IPS-18a (cell line): Measurements from ENCODE around the gene FTO.

ENCODE experiments used
- H3K27ac ChIP-seq: one replicate; pipeline ENCODE4 v1.5.1; 2013; ENCODE audit warnings: low read length
- H3K27me3 ChIP-seq: one replicate; pipeline ENCODE4 v1.6.1; 2013; ENCODE audit warnings: mild to moderate bottlenecking, low read length; ENCODE audit not compliant: control insufficient read depth, insufficient read depth
- H3K36me3 ChIP-seq: one replicate; pipeline ENCODE4 v1.6.1; 2013; ENCODE audit warnings: low read depth, low read length; ENCODE audit not compliant: control insufficient read depth
- H3K4me1 ChIP-seq: one replicate; pipeline ENCODE4 v1.6.1; 2013; ENCODE audit warnings: low read depth, low read length; ENCODE audit not compliant: control insufficient read depth
- H3K4me3 ChIP-seq: one replicate; pipeline ENCODE4 v1.5.1; 2013; ENCODE audit warnings: low read length
- H3K9ac ChIP-seq: one replicate; pipeline ENCODE4 v1.6.1; 2013; ENCODE audit warnings: mild to moderate bottlenecking, low read length, moderate library complexity
- H3K9me3 ChIP-seq: one replicate; pipeline ENCODE4 v1.6.1; 2013; ENCODE audit warnings: low read depth, low read length; ENCODE audit not compliant: control insufficient read depth

FTO gene

GRCh38 chr16:54153240-54153934, 449.4 kb downstream of the FTO start:
- Histone ChIP-seq H3K27me3 (no peaks in the 10 kb centered on the region), H3K4me3 (no peak overlapping the region), H3K27ac (no peak overlapping the region), H3K36me3 (no peaks in the 10 kb centered on the region), H3K9me3 (no peaks in the 10 kb centered on the region), H3K4me1 (peaks cover 6% of the 10 kb centered on the region), H3K9ac (no peak overlapping the region)

- Histone ChIP-seq H3K27ac (no peak overlapping the region), H3K4me3 (no peak overlapping the region), H3K9me3 (no peaks in the 10 kb centered on the region), H3K9ac (no peak overlapping the region), H3K36me3 (no peaks in the 10 kb centered on the region), H3K27me3 (no peaks in the 10 kb centered on the region), H3K4me1 (peaks cover 6% of the 10 kb centered on the region)
Observed at GRCh38 chr16:54156349-54156748, 452.4 kb downstream of the FTO start.

GRCh38 chr16:54158986-54159385, 455.0 kb downstream of the FTO start:
- Histone ChIP-seq H3K9ac (no peak overlapping the region), H3K27ac (no peak overlapping the region), H3K9me3 (no peaks in the 10 kb centered on the region), H3K4me3 (no peak overlapping the region), H3K36me3 (no peaks in the 10 kb centered on the region), H3K27me3 (no peaks in the 10 kb centered on the region), H3K4me1 (no peaks in the 10 kb centered on the region)

- Histone ChIP-seq H3K9ac (no peak overlapping the region), H3K4me3 (no peak overlapping the region), H3K27ac (no peak overlapping the region), H3K9me3 (no peaks in the 10 kb centered on the region), H3K36me3 (no peaks in the 10 kb centered on the region), H3K27me3 (no peaks in the 10 kb centered on the region), H3K4me1 (no peaks in the 10 kb centered on the region)
Observed at GRCh38 chr16:54159490-54160080, 455.6 kb downstream of the FTO start.

- Histone ChIP-seq H3K27me3 (no peaks in the 10 kb centered on the region), H3K9me3 (no peaks in the 10 kb centered on the region), H3K9ac (no peak overlapping the region), H3K4me3 (no peak overlapping the region), H3K4me1 (no peaks in the 10 kb centered on the region), H3K27ac (no peak overlapping the region), H3K36me3 (no peaks in the 10 kb centered on the region)
Observed at GRCh38 chr16:54160252-54160860, 456.4 kb downstream of the FTO start.

GRCh38 chr16:54160939-54161897, 457.3 kb downstream of the FTO start:
- no peaks in the 10 kb centered on the region for H3K9me3 ChIP-seq
- no peaks in the 10 kb centered on the region for H3K27me3 ChIP-seq
- no peak overlapping the region for H3K27ac ChIP-seq
- no peaks in the 10 kb centered on the region for H3K36me3 ChIP-seq
- no peak overlapping the region for H3K9ac ChIP-seq
- H3K4me1 ChIP-seq: no peaks in the 10 kb centered on the region
- H3K4me3 ChIP-seq: no peak overlapping the region

GRCh38 chr16:54163197-54163843, 459.4 kb downstream of the FTO start:
- no peak overlapping the region for H3K4me3 ChIP-seq
- H3K27ac ChIP-seq: no peak overlapping the region
- no peak overlapping the region for H3K9ac ChIP-seq
- no peaks in the 10 kb centered on the region for H3K36me3 ChIP-seq
- no peaks in the 10 kb centered on the region for H3K4me1 ChIP-seq
- H3K27me3 ChIP-seq: no peaks in the 10 kb centered on the region
- no peaks in the 10 kb centered on the region for H3K9me3 ChIP-seq

GRCh38 chr16:54164789-54165173, 460.8 kb downstream of the FTO start:
- H3K9me3 ChIP-seq: no peaks in the 10 kb centered on the region
- no peaks in the 10 kb centered on the region for H3K4me1 ChIP-seq
- H3K4me3 ChIP-seq: no peak overlapping the region
- no peak overlapping the region for H3K9ac ChIP-seq
- H3K27me3 ChIP-seq: no peaks in the 10 kb centered on the region
- H3K36me3 ChIP-seq: no peaks in the 10 kb centered on the region
- H3K27ac ChIP-seq: no peak overlapping the region

- Histone ChIP-seq H3K4me3 (no peak overlapping the region), H3K27ac (no peak overlapping the region), H3K4me1 (no peaks in the 10 kb centered on the region), H3K9me3 (no peaks in the 10 kb centered on the region), H3K27me3 (no peaks in the 10 kb centered on the region), H3K9ac (no peak overlapping the region), H3K36me3 (no peaks in the 10 kb centered on the region)
Observed at GRCh38 chr16:54165174-54165911, 461.4 kb downstream of the FTO start.

GRCh38 chr16:54165912-54166865, 462.2 kb downstream of the FTO start:
- Histone ChIP-seq H3K27ac (no peak overlapping the region), H3K4me3 (no peak overlapping the region), H3K27me3 (no peaks in the 10 kb centered on the region), H3K36me3 (no peaks in the 10 kb centered on the region), H3K4me1 (no peaks in the 10 kb centered on the region), H3K9me3 (no peaks in the 10 kb centered on the region), H3K9ac (no peak overlapping the region)
